WTC11 (cell line): ENCODE measurements around the gene ALK. TPM values are rescaled to one million over a fixed set of nuclear protein-coding genes. Genes with fewer than 3 reads are reported as not detected.

ENCODE experiments used
- ATAC-seq: fragments of 200-7000 bp; cut with Tn5 transposase; 2 replicates; pipeline ENCODE4 v1.10.0; 2021; ENCODE audit warnings: mild to moderate bottlenecking, moderate library complexity
- CTCF ChIA-PET: fragments of 300-600 bp; sonication (Branson Sonifier 250); formaldehyde crosslinking; loops from one replicate; lab custom pipeline; 2021; ENCODE audit warnings: antibody characterized with exemption; lab: Charles Lee
- POLR2A ChIA-PET: fragments of 350-600 bp; sonication (Branson Sonifier 250); formaldehyde crosslinking; loops from one replicate; lab custom pipeline; 2021; ENCODE audit warnings: antibody characterized with exemption; lab: Charles Lee
- DNase-seq: peaks from one replicate; pipeline ENCODE4 v3.0.0; 2021; ENCODE audit warnings: low spot score
- H3K27ac Mint-ChIP-seq: 2 replicates; pipeline ENCODE4 v1.8.0; 2021; ENCODE audit warnings: mixed read lengths
- H3K27me3 Mint-ChIP-seq: 2 replicates; pipeline ENCODE4 v1.8.0; 2021; ENCODE audit warnings: low read depth, mild to moderate bottlenecking, moderate library complexity, mixed read lengths
- H3K36me3 Mint-ChIP-seq: 2 replicates; pipeline ENCODE4 v1.8.0; 2021; ENCODE audit warnings: mixed read lengths
- H3K4me1 Mint-ChIP-seq: 2 replicates; pipeline ENCODE4 v1.8.0; 2022; ENCODE audit warnings: mixed read lengths
- H3K4me3 Mint-ChIP-seq: 2 replicates; pipeline ENCODE4 v1.8.0; 2021; ENCODE audit warnings: mild to moderate bottlenecking, moderate library complexity, mixed read lengths
- H3K9me3 Mint-ChIP-seq: 2 replicates; pipeline ENCODE4 v1.8.0; 2021; ENCODE audit warnings: mixed read lengths
- ATF1 ChIP-seq: sonication (generic); formaldehyde crosslinking; IDR thresholded peaks from 2 replicates; pipeline ENCODE4 v1.8.1; 2023; ENCODE audit warnings: mild to moderate bottlenecking, moderate library complexity, missing genetic modification reagents
- ATF3 ChIP-seq: sonication (generic); formaldehyde crosslinking; conservative IDR thresholded peaks from 2 replicates; pipeline ENCODE4 v1.8.1; 2022; ENCODE audit warnings: mild to moderate bottlenecking, missing genetic modification reagents
- HMGA2 ChIP-seq: fragments of 250-450 bp; sonication (Bioruptor Pico); IDR thresholded peaks from 2 replicates; pipeline ENCODE4 v1.4.0; 2021; ENCODE audit warnings: mild to moderate bottlenecking, moderate library complexity
- NFYB ChIP-seq: sonication (generic); formaldehyde crosslinking; conservative IDR thresholded peaks from 2 replicates; pipeline ENCODE4 v1.8.0; 2022; ENCODE audit warnings: low read depth, missing genetic modification reagents
- NR3C1 ChIP-seq: sonication (generic); formaldehyde crosslinking; conservative IDR thresholded peaks from 2 replicates; pipeline ENCODE4 v1.8.1; 2023; ENCODE audit warnings: low read depth, mild to moderate bottlenecking, missing genetic modification reagents
- RELA ChIP-seq: sonication (generic); formaldehyde crosslinking; IDR thresholded peaks from 2 replicates; pipeline ENCODE4 v1.8.1; 2022; ENCODE audit warnings: missing genetic modification reagents, mild to moderate bottlenecking, borderline replicate concordance
- RORB ChIP-seq: fragments of 250-450 bp; sonication (Bioruptor Pico); IDR thresholded peaks from 2 replicates; pipeline ENCODE4 v1.9.0; 2021; ENCODE audit warnings: mild to moderate bottlenecking
- ZBTB21 ChIP-seq: sonication (generic); formaldehyde crosslinking; IDR thresholded peaks from 2 replicates; pipeline ENCODE4 v1.8.1; 2023; ENCODE audit warnings: mild to moderate bottlenecking, missing genetic modification reagents, borderline replicate concordance
- ZNF263 ChIP-seq: sonication (generic); formaldehyde crosslinking; IDR thresholded peaks from 2 replicates; pipeline ENCODE4 v1.8.1; 2022; ENCODE audit warnings: low read depth, mild to moderate bottlenecking, moderate library complexity, missing genetic modification reagents
- total RNA-seq: library from RNA; stranded (reverse); gene quantifications from 3 replicates; pipeline ENCODE4 v1.2.3, GENCODE V29; 2021
- TF ChIP-seq, protein P1 (sequence below): sonication (generic); formaldehyde crosslinking; IDR thresholded peaks from 2 replicates; pipeline ENCODE4 v1.8.1; 2023; ENCODE audit warnings: mild to moderate bottlenecking, moderate library complexity, missing genetic modification reagents
- TF ChIP-seq, protein P2 (sequence below): fragments of 250-450 bp; sonication (Bioruptor Pico); conservative IDR thresholded peaks from 2 replicates; pipeline ENCODE4 v1.9.0; 2021; ENCODE audit warnings: mild to moderate bottlenecking
- TF ChIP-seq, protein P3 (sequence below): fragments of 250-450 bp; sonication (Bioruptor Pico); IDR thresholded peaks from 2 replicates; pipeline ENCODE4 v2.1.2; 2022; ENCODE audit warnings: mild to moderate bottlenecking, moderate library complexity
- TF ChIP-seq, protein P4 (sequence below): sonication (generic); formaldehyde crosslinking; IDR thresholded peaks from 2 replicates; pipeline ENCODE4 v1.8.0; 2022; ENCODE audit warnings: missing genetic modification reagents

ALK gene
- total RNA-seq, 1 experiment from 2014 or later = not detected

DNA sequence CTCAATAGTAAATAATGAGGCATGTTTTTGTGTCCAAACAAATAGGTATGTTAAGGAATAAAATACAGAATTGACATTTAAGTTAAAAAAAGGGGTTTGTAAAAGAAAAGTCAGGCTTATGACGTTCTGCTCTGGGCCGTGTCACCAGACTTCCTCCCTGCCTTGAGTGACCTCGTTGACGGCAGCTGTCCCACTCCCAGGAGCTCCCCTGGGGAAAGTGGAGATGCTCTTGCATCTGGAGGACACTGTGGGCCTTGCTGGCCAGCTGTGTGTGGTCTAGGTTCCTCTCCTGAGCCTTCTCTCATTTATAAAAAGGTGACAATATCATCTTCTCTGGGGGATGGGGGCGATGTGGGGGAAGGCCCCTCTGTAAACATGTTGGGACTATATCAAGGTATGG is 609.9 kb downstream of the ALK start:
- no peaks in the 10 kb centered on the region for H3K27me3 Mint-ChIP-seq
- ChIA-PET POLR2A (no interaction called here), CTCF (interaction anchor here (0.6 kb wide), 1 partner anchor 1894 kb away, joined by 6 read pairs; no protein-coding TSS in a partner anchor)
- ATAC-seq = no peak
- H3K4me1 Mint-ChIP-seq = peaks cover 20% of the 10 kb centered on the region
- no peak for TF ChIP-seq ATF1 (CRISPR knock-in tag)
- no peak for TF ChIP-seq HMGA2 (CRISPR knock-in tag)
- TF ChIP-seq, all 79 proteins: peak for 0
- H3K4me3 Mint-ChIP-seq = no peak overlapping the region
- H3K36me3 Mint-ChIP-seq = no peaks in the 10 kb centered on the region
- H3K27ac Mint-ChIP-seq = no peak overlapping the region
- no peak for DNase-seq
- H3K9me3 Mint-ChIP-seq = no peaks in the 10 kb centered on the region

- H3K9me3 Mint-ChIP-seq = no peaks in the 10 kb centered on the region
- no peaks in the 10 kb centered on the region for H3K27me3 Mint-ChIP-seq
- no peak overlapping the region for H3K4me3 Mint-ChIP-seq
- no peaks in the 10 kb centered on the region for H3K36me3 Mint-ChIP-seq
- ChIA-PET POLR2A (no interaction called here), CTCF (interaction anchor here (0.6 to 2.2 kb wide), 3 partner anchors 27 to 1895 kb away, joined by 3 to 9 read pairs (median 6); no protein-coding TSS in a partner anchor)
- peaks cover 20% of the 10 kb centered on the region for H3K4me1 Mint-ChIP-seq
- TF ChIP-seq HMGA2 (CRISPR knock-in tag) (no peak), ATF1 (CRISPR knock-in tag) (no peak), ZBTB21 (no peak), RELA (CRISPR knock-in tag) (no peak), NFYB (CRISPR knock-in tag) (no peak), ATF3 (CRISPR knock-in tag) (no peak), RORB (CRISPR knock-in tag) (no peak), ZNF263 (CRISPR knock-in tag) (no peak), NR3C1 (CRISPR knock-in tag) (no peak)
- TF ChIP-seq, protein P1, sequence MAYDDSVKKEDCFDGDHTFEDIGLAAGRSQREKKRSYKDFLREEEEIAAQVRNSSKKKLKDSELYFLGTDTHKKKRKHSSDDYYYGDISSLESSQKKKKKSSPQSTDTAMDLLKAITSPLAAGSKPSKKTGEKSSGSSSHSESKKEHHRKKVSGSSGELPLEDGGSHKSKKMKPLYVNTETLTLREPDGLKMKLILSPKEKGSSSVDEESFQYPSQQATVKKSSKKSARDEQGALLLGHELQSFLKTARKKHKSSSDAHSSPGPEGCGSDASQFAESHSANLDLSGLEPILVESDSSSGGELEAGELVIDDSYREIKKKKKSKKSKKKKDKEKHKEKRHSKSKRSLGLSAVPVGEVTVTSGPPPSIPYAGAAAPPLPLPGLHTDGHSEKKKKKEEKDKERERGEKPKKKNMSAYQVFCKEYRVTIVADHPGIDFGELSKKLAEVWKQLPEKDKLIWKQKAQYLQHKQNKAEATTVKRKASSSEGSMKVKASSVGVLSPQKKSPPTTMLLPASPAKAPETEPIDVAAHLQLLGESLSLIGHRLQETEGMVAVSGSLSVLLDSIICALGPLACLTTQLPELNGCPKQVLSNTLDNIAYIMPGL (CRISPR knock-in tag) = no peak
- TF ChIP-seq, protein P2, sequence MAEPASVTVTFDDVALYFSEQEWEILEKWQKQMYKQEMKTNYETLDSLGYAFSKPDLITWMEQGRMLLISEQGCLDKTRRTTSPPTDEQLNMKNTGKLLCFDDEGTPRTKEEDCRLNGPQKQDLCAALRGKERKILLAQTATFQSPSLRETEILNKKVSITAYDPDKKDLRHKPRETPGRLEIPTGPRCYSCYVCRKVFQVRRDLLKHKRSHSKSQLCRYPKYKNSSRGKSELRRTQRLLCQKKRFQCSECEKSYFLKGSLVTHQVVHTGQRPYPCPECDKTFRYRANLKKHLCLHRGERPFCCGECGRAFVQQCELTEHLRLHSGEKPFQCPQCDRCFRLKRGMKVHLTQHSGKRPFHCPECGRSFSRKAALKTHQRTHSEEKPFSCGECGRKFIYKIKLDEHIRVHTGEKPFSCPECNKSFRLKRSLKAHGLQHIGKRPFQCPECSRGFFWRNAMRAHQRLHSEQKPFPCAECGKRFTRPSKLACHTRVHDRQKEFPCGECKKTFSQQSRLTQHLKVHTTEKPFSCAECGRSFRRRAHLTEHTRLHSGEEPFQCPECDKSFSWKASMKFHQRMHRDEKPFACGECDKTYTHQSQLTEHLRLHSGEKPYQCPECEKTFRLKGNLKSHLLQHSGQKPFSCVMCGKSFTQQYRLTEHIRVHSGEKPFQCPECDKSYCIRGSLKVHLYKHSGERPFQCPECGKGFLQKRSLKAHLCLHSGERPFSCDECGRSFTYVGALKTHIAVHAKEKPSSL = no peak
- TF ChIP-seq, protein P3, sequence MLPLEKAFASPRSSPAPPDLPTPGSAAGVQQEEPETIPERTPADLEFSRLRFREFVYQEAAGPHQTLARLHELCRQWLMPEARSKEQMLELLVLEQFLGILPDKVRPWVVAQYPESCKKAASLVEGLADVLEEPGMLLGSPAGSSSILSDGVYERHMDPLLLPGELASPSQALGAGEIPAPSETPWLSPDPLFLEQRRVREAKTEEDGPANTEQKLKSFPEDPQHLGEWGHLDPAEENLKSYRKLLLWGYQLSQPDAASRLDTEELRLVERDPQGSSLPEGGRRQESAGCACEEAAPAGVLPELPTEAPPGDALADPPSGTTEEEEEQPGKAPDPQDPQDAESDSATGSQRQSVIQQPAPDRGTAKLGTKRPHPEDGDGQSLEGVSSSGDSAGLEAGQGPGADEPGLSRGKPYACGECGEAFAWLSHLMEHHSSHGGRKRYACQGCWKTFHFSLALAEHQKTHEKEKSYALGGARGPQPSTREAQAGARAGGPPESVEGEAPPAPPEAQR (CRISPR knock-in tag) = no peak
- TF ChIP-seq, protein P4, sequence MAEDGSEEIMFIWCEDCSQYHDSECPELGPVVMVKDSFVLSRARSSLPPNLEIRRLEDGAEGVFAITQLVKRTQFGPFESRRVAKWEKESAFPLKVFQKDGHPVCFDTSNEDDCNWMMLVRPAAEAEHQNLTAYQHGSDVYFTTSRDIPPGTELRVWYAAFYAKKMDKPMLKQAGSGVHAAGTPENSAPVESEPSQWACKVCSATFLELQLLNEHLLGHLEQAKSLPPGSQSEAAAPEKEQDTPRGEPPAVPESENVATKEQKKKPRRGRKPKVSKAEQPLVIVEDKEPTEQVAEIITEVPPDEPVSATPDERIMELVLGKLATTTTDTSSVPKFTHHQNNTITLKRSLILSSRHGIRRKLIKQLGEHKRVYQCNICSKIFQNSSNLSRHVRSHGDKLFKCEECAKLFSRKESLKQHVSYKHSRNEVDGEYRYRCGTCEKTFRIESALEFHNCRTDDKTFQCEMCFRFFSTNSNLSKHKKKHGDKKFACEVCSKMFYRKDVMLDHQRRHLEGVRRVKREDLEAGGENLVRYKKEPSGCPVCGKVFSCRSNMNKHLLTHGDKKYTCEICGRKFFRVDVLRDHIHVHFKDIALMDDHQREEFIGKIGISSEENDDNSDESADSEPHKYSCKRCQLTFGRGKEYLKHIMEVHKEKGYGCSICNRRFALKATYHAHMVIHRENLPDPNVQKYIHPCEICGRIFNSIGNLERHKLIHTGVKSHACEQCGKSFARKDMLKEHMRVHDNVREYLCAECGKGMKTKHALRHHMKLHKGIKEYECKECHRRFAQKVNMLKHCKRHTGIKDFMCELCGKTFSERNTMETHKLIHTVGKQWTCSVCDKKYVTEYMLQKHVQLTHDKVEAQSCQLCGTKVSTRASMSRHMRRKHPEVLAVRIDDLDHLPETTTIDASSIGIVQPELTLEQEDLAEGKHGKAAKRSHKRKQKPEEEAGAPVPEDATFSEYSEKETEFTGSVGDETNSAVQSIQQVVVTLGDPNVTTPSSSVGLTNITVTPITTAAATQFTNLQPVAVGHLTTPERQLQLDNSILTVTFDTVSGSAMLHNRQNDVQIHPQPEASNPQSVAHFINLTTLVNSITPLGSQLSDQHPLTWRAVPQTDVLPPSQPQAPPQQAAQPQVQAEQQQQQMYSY (CRISPR knock-in tag) = no peak
- H3K27ac Mint-ChIP-seq = no peak overlapping the region
- no peak for ATAC-seq
- DNase-seq = no peak
These were observed 610.6 kb downstream of the ALK start for GRCh38 chr2:29310650-29311348.
